Effector memory CD4-positive, alpha-beta T cell (primary cell): ENCODE data around the gene DUSP2.

Source experiments
- DNase-seq, 3 donors: peaks; one replicate each; pipeline ENCODE4 v3.0.0-alpha.2; 2020
- H3K27ac ChIP-seq: 2 replicates; pipeline ENCODE4 v1.7.0; 2013; ENCODE audit warnings: mild to moderate bottlenecking, low read length, moderate library complexity; ENCODE audit not compliant: insufficient read depth, poor library complexity, severe bottlenecking
- H3K27me3 ChIP-seq: replicated peaks from 2 replicates; pipeline ENCODE4 v1.7.0; 2013; ENCODE audit warnings: mild to moderate bottlenecking, low read length; ENCODE audit not compliant: insufficient read depth, control insufficient read depth, poor library complexity, severe bottlenecking
- H3K36me3 ChIP-seq: 2 replicates; pipeline ENCODE4 v1.7.0; 2013; ENCODE audit warnings: mild to moderate bottlenecking, low read length, moderate library complexity; ENCODE audit not compliant: control insufficient read depth, insufficient read depth
- H3K4me1 ChIP-seq: 2 replicates; pipeline ENCODE4 v1.7.0; 2013; ENCODE audit warnings: low read length, mild to moderate bottlenecking; ENCODE audit not compliant: control insufficient read depth, insufficient read depth, poor library complexity, severe bottlenecking
- H3K4me3 ChIP-seq: 2 replicates; pipeline ENCODE4 v1.7.0; 2013; ENCODE audit warnings: low read length, low read depth, mild to moderate bottlenecking; ENCODE audit not compliant: insufficient read depth, poor library complexity, severe bottlenecking
- H3K9me3 ChIP-seq: 2 replicates; pipeline ENCODE4 v1.7.0; 2013; ENCODE audit warnings: mild to moderate bottlenecking, low read length, moderate library complexity; ENCODE audit not compliant: control insufficient read depth

DUSP2 gene

DNA sequence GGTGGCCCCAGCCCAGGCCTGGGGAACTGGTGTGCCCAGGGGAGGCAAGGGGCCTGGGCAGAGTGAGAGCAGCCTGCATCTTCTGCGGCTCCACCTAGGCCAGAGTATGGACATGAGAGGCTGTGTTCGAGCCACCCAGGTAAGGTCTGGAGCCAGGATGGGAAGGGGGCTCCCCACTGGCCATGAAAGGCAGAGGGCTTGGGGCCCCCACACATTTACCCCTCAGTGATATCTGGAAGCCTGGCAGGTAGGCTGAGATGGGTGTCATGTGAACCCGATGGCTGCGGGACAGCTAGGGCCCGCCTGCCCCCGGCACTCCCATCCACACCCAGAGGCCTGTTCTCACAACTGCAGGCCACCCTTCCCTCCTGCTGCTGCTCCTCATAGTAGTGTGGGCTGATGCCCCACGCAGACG is 42.0 kb downstream of the DUSP2 start:
- Histone ChIP-seq H3K27ac (no peak overlapping the region), H3K27me3 (no peaks in the 10 kb centered on the region), H3K4me3 (no peak overlapping the region), H3K9me3 (no peaks in the 10 kb centered on the region), H3K4me1 (no peaks in the 10 kb centered on the region), H3K36me3 (no peaks in the 10 kb centered on the region)
- DNase-seq, result no peak

GRCh38 chr2:96102596-96103186 is 42.5 kb downstream of the DUSP2 start:
- Histone ChIP-seq H3K9me3 (no peaks in the 10 kb centered on the region), H3K36me3 (no peaks in the 10 kb centered on the region), H3K4me3 (no peak overlapping the region), H3K27ac (no peak overlapping the region), H3K4me1 (no peaks in the 10 kb centered on the region), H3K27me3 (no peaks in the 10 kb centered on the region)
- DNase-seq, result no peak

DNA sequence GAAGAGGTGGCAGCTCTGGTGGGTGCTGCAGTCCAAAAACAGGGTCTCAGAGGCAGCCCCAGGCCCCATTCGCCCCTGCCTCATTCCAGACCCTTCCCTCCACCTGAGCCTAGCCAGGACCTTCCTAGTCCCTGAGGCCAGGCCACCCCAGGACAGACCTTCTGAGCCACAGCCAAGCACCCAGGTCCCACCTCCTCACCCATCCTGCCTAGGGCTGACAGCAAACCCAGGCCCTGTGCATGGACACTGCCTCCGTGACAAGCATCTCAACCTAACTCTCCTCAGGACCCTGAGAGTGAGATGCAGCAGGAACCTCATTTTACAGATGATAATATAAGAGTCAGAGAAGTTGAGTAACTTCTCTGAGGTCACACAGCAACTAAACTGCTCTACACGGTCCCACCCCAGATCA is 44.3 kb downstream of the DUSP2 start:
- Histone ChIP-seq H3K27me3 (no peaks in the 10 kb centered on the region), H3K9me3 (no peaks in the 10 kb centered on the region), H3K4me3 (no peak overlapping the region), H3K4me1 (no peaks in the 10 kb centered on the region), H3K36me3 (no peaks in the 10 kb centered on the region), H3K27ac (no peak overlapping the region)
- no peak for DNase-seq

DNA sequence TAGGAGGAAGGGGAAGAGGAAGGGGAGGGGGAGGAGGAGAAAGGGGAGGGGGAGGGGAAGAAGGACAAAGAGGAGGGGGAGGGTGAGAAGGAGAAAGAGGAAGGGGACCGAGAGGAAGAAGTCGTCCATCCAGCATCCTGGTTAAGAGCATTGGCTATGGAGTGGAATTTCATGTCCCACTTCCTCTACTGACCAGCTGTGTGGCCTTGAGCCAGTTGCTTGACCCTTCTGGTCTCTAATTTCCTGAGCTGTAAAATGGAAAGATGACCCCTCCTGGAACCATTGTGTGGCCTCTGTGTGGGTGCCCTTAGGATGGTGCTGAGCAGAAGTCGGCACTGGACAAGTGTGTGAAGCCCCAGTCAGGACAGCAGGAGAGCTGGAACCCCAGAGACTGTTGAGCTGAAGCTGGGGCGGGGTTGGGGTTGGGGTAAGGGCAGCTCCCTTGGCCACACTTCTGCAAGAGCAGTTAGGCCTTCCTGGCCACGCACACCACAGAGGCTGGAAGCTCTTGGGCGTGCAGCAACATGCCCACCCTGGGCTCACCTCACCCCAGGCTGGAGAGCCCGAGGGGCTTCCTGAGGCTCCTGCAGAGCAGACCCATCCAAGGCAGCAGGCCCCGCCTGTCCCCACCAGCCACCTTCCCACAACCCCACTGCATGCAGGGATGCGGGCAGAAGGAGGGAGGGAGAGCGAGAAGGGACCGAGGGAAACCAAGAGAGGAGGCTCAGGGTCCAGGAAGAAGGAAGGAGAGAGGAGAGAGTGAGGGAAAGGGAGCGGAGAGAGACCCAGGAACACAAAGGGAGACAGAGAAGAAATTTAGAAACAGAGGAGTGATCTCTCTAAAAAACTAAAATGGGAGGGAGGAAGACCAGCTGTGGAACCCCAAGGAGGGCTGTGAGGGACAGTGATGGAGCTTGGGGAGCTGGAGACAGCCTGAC is 45.1 kb downstream of the DUSP2 start:
- H3K9me3 ChIP-seq, result no peaks in the 10 kb centered on the region
- no peak for DNase-seq
- no peaks in the 10 kb centered on the region for H3K4me1 ChIP-seq
- H3K4me3 ChIP-seq, result no peak overlapping the region
- no peak overlapping the region for H3K27ac ChIP-seq
- no peaks in the 10 kb centered on the region for H3K36me3 ChIP-seq
- H3K27me3 ChIP-seq, result no peaks in the 10 kb centered on the region

DNA sequence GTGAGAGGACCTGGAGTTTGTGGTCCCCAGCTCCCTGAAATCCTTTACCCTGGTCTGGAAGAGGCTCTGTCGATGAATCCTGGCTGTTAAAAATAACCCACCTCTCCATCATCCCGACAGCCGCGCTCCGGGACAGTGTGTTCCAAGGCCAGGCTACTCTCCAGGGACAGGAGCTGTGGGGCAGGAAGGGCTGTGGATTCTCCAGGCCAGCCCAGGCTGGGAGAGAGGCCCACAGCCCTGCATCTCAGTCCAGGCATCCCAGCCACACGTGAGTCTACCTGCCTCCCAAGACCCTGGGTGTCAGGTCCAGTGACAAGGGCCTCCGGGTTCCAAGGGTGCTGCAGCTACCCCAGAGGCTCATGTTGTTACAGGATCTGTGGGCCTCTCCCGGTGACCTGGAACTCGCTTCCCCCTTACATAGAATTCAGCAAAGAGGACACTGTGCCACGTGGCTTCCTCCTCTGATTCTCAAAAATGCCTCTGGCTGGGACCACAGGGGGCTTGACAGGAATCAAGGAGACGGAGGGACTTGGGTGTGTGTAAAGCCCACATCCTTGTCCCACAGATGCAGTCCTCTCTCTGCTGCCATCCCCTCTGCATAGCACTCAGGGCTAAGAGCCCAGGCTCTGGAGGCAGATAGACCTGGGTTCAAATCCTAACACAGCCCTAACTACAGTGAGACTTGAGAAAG is 46.2 kb downstream of the DUSP2 start:
- Histone ChIP-seq H3K27ac (no peak overlapping the region), H3K27me3 (no peaks in the 10 kb centered on the region), H3K36me3 (no peaks in the 10 kb centered on the region), H3K4me3 (no peak overlapping the region), H3K9me3 (no peaks in the 10 kb centered on the region), H3K4me1 (no peaks in the 10 kb centered on the region)
- DNase-seq, result no peak

DNA sequence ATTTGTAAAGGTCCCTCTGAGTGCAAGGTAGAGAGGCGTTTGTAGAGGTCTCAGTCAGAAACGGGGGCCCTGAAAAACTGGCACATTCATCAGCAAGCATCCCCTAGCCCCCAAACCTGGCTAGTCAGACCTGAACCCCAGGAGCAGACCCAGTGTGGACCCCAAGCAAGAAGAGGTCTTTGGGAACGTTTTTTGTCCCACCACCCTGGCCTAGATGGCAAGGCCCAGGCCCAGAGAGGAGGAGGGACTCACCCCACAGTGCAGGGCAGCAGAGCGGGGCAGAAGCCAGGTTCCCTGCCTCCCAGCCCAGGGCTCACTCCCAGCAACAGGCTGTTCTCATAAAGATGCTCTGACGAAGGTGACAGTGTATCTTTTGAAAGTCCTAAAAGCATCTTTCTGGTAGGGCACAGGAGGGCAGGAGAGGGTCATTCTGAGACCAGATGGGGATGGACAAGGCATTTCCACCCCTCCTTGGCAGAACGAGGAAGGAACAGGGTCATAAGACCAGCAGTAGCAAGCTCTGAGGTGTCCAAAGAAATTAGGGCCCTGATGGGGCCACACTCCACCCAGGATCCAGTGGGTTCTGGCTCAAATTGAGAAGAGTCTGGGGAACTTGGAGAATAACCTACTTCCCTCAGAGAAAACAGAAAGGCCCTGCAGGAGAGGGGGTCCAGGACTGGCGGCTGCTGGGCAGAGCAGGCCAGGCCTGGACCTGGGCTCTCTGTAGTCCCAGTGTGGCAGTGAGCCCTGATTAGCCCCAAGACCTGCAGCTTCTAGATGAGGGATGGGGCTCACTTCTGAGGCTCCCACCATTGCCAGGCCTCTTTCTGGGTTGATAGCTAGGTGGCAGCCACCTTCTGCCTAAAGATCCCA is 47.1 kb downstream of the DUSP2 start:
- Histone ChIP-seq H3K4me1 (no peaks in the 10 kb centered on the region), H3K9me3 (no peaks in the 10 kb centered on the region), H3K36me3 (no peaks in the 10 kb centered on the region), H3K4me3 (no peak overlapping the region), H3K27me3 (no peaks in the 10 kb centered on the region), H3K27ac (no peak overlapping the region)
- no peak for DNase-seq

DNA sequence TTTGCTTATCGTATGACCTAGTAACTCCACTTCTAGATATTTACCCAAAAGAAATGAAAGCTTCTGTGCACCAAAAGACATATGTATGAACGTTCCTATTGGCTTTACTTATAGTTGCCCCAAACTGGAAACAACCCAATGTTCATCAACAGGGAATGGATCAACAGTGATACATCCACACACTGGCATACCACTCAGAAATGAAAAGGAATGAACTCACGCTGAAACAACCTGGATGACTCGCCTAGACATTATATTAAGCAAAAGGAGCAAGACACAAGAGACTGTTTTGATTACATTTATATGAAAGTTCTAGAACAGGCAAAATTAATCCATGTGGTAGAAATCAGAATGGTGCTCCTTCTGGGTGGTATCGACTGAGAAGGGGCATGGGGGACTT is 47.8 kb downstream of the DUSP2 start:
- Histone ChIP-seq H3K27me3 (no peaks in the 10 kb centered on the region), H3K9me3 (no peaks in the 10 kb centered on the region), H3K4me3 (no peak overlapping the region), H3K27ac (no peak overlapping the region), H3K4me1 (no peaks in the 10 kb centered on the region), H3K36me3 (no peaks in the 10 kb centered on the region)
- DNase-seq, result no peak

DNA sequence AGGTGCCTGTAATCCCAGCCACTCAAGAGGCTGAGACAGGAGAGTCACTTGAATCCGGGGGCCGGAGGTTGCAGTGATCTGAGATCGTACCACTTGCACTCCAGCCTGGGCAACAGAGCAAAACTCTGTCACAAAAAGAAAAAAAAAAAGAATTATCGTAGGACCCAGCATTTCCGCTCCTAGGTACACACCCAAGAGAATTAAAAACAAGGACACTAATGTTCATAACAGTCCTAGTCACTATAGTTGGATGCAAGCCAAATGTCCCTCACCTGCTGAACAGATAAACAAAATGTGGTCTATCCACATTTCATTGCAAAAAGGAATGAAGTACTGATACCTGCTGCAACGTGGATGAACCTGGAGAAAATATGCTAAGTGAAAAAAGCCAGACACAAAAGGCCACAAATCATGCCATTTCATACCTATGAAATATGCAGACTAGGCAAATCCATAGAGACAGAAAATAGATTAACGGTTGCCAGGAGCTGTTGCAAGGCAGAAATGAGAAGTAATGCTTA is 50.1 kb downstream of the DUSP2 start:
- DNase-seq, result no peak
- Histone ChIP-seq H3K27me3 (no peaks in the 10 kb centered on the region), H3K27ac (no peak overlapping the region), H3K4me1 (no peaks in the 10 kb centered on the region), H3K4me3 (no peak overlapping the region), H3K9me3 (no peaks in the 10 kb centered on the region), H3K36me3 (no peaks in the 10 kb centered on the region)

DNA sequence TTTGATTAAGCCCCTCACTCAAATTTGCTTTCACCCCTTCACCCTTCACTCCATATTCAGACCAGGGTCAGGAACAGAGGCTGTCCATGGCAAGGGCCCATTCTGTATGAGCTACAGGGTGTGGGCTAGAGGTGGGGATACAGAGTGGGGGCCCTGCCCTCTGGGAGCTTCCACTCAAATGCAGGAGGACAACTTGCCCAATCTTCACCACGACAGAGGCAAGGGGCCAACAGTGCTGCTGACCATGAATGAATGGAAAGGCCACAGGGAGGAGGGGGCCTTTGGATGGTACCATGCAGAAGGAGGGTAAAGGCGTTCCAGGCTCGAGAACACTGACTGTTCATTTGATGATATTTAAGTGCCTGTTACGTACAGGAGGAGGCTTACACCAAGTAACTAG is 51.7 kb downstream of the DUSP2 start:
- H3K27ac ChIP-seq, result no peak overlapping the region
- no peaks in the 10 kb centered on the region for H3K9me3 ChIP-seq
- H3K27me3 ChIP-seq, result no peaks in the 10 kb centered on the region
- no peaks in the 10 kb centered on the region for H3K4me1 ChIP-seq
- H3K36me3 ChIP-seq, result no peaks in the 10 kb centered on the region
- DNase-seq, result no peak
- H3K4me3 ChIP-seq, result no peak overlapping the region
